Amniotic stem cell (primary cell): ENCODE data around the gene SRRM2.

Experiments used
- DNase-seq: peaks from one replicate; lab custom pipeline; 2025; lab: John Stamatoyannopoulos, UW

SRRM2 gene

DNA sequence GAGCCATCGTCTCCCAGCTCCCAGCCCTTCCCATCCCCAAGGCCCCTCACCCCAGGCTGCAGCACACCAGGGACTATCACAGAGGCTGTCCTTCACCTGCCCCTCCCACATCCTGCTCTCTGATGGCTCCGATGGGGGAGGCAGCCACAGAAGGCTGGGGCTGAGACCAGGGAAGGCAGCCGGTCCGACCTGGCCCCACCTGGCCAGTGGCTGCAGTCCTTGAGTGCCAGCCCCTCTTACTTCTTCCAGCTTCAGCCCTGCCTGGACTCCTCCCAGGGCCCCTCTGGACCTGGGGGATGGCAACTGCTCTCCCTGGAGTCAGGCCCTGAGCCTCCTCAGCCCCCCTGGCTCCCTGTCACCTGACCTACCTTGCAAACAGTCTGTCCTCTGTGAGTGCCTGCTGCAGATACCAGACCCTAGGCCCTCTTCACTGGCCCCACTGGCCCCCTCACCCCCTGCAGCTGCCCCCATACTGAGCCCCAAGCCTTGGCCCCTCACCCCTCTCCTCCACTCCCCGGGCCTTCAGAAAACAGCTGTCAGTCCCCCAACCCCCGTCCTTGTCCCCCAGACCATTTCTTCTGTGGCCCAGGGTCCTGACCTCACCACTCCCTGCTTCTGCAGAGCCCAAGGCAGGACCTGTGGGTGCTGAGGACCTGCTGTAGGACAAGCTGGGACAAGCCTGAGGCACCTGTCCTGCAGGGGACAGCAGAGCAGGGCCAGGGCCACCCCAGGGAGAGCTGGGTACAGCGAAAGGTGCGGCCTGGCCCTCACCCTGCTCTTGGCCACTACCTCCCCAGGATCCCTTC, 12.6 kb upstream of the SRRM2 start:
- DNase-seq, result no peak

- DNase-seq, result no peak
Measured at GRCh38 chr16:2740476-2740875, 12.0 kb upstream of the SRRM2 start.

DNA sequence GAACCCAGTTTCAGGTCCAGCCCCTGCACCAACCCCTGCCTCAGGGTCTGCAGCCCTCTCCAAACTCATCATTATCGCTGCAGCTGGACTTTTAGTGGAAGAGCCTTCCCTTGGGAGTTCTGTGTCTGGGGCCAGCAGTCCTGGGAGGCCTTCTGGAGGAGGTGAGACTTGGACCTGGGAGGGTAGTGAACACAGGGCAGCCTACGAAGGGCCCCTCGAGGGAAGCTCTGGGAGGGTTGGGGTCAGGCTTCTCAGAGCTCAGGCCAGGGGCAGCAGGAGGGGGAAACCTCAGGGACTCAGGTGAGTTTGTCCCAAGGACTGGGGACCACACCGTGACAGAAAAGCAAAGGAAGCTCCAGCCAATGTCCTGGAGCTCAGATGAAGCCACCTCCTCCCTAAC, 11.3 kb upstream of the SRRM2 start:
- no peak for DNase-seq

DNA sequence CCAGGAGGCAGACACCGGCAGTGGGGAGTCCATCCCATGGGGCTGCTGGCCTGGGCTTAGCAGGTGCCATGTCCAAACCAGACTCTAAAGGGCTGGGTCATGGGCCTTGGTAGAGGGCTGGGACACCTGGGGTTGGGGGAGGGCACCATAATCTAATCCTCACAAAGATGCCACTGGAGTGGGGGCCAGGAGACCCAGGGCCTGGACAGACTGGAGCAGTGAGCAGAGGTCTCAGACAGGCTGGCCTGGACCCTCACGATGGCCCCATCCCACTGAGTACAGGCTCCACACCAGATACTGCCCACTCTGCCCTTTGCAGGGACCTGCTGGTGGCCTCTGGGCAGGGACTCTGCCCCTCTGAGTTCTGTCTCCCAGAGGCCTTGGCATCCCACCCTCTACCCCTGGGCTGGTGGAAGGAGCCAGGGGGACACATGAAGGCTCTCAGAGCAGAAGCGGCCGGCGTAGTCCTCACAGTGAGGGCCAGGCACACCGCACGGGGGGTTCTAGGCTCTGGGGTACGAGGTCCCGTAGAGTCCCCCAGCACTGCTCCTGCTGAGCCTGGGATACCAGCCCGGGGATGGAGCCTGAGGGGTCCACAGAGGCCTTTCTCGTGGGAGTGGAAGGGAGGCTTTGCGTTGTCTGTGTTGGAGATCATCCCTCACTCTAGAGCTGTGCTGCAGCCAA, 10.0 kb upstream of the SRRM2 start:
- no peak for DNase-seq

DNA sequence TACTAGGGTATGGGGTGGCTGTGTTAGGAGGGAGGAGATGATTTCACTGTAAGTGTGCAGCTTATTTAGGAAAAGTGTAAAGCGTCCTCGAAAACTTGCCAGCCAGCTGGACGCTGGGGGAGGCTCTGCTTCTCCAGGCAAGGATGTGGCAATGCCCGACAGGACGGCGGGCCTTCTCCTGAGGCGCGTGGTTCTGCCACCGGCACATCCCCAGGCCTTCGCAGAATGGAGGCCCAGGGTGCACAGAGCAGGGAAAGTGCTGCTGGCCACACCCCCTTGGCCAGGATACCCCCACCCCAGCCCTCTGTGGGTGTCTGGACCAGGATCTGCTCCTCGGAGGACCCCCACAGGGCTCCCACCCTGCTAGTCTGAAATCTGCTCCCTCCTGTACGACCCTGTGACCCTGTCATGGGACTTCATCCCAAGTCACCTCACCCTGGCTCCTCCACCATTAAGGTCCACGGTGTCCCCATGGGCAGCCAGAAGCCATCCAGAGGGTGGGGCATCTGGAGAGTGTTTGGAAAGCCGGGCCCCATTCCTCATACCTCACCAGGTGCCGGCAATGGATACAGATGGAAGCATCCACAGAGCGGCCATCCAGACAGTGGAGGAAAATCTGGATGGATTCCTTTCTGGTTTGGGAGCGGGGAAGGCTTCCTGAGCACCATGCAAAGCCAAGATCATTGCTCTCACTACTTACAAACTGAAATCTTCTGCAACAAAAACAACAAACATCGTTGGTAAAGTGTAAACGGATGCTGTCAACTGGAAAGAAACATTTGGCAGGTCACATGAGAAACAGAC, 9.2 kb upstream of the SRRM2 start:
- DNase-seq, result no peak

GRCh38 chr16:2744711-2745110, 7.7 kb upstream of the SRRM2 start:
- DNase-seq, result no peak

DNA sequence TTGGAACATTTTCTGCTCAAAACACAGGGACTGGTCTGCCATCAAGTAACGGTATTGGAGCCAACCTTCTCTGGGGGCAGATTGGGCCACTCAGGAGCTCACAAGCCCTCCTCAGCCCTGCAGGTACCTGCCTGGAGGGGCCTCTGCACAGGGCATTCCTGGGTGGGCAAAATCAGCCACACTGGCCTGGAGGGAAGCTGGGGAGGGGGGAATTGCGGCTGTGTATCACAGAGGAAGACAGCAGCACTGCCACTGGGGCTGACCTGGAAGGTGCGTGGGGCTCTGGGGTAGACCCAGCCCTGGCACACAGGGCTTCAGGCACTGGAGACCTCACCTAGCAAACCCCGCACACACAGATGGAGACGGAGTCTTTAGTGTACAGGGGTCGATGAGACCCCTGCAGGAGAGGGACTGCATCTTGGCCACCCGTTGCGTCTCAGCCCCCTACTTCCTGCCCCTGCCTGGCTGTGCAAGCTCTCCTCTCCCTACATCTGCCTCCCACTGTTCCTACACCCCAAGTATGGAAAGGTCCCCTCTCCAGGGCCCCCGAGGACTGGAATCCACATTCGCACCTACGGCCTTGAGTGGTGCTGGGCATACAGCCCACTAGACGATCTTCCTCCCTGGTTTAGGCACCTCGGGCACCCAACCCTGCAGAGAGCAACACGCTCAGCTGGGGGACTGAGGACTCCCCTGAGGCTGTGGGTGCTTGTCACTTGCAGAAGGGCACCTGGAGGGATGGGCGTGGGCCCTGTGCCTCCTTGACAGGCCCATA, 7.1 kb upstream of the SRRM2 start:
- no peak for DNase-seq

DNA sequence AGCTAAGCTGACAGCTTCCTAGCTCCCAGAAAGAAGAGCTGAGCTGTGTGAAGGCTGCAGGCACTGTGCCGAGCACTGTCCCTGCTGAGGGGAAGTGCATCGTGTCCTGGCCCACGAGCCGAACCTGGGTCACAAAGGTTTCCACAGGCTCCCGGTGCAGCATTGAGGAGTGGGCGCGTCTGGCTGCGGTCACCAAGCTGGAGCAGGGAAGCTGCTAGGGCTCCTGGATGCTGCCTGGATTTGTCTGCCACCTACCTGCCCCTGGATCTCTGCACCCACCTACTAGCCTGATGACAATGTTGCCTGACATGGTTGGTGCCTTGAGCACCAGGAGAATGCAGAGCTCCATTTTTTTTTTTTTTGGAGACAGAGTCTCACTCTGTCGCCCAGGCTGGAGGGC, 6.5 kb upstream of the SRRM2 start:
- no peak for DNase-seq

DNA sequence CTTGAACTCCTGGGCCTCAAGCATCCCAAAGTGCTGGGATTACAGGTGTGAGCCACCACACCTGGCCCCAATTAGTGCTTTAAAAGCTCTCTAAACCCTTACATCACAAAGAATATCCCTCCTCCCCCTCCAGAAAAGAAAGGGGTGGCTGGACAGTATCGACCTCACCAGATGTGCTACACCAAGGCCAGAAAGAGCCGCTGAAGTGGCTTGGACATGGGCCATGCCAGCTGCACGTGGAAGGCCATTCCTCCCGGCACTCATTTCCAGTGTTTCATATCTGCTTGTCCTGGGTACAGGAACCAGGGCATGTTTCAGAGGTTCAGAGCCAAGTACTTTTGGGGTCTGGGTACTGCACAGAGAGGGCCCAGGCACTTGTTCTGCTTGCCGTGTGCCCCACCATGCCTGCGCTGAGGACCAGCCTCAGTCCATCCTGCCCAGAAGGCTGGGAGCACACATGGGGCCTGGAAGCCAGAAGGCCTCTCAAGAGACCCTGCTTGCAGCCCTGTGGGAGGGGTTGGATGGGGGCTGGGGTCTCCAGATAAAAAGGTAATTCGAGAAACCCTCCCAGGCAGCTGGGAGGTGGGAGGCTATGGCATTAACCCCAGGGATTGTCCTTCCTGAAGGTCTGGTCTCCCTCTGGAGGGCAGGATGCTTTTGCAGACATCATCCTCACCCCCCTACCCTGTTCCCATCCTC, 3.5 kb upstream of the SRRM2 start:
- no peak for DNase-seq

GRCh38 chr16:2749476-2749875, 3.0 kb upstream of the SRRM2 start:
- no peak for DNase-seq

- no peak for DNase-seq
Measured at GRCh38 chr16:2749936-2750335, 2.5 kb upstream of the SRRM2 start.

DNA sequence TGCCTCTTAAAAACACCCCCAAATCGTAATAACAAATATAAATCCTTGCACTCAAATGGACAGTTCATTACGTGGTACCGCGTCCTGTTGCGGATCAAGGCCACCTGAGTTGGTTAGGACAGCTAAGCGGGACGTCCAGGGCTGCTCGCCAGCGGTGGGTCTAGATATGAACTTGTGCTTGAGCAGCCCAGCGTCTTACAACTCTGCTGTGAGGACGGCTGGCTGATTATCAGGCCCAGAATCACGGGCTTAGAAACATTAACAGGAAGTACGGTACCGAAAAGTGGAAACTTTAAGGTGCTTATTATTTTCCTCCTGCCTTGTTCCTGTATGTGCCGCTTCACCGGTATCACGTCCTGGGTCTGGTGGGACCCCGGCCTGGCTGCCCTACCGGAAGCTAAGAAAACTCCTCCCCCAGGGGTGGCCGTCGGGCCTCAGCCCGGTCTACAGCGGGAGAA, 832 bp upstream of the SRRM2 start:
- no peak for DNase-seq

GRCh38 chr16:2752850-2753732, 653 bp downstream of the SRRM2 start:
- DNase-seq, result peak; percentile 47

DNA sequence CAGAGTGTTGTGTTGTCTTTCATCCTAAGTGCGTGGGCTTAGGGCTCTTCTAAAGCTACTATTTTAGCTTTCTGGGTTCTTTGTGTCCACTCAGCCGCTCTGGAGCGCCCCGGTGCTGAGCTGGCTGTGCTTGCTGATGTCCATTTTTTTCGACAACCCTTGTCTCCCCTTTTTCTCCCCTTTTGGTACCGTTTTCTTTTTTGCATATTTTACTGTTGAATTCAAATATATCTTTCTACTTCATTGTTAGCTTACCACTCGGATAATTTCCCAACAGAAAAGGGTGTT, 1.2 kb downstream of the SRRM2 start:
- peak; percentile 7 for DNase-seq

GRCh38 chr16:2755158-2755557, 2.7 kb downstream of the SRRM2 start:
- DNase-seq, result no peak

DNA sequence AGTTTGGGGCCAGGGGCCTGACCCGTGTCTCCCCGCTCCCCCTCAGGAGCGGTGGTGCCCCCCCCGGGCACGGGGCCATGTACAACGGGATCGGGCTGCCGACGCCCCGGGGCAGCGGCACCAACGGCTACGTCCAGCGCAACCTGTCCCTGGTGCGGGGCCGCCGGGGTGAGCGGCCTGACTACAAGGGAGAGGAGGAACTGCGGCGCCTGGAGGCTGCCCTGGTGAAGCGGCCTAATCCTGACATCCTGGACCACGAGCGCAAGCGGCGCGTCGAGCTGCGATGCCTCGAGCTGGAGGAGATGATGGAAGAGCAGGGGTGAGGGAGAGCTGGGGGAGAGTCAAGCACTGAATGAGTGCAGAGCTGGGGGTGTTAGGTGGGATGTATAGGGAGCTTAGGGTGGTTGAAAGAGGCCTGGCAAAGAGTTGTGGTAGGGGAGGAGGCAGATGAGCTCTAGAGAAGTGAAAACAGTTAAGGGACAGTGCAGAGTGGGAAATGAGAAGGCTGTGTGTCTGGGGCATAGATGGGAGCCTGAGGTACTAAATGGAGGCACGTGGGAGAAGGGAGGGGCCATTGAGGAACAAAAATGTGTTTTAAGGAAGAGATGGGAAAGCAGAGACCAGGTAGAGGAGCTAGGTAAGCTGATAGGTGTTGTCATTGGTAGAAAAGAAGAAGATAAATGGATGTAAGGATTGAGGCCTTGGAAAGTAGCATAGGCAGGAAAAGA, 4.0 kb downstream of the SRRM2 start:
- DNase-seq, result no peak

DNA sequence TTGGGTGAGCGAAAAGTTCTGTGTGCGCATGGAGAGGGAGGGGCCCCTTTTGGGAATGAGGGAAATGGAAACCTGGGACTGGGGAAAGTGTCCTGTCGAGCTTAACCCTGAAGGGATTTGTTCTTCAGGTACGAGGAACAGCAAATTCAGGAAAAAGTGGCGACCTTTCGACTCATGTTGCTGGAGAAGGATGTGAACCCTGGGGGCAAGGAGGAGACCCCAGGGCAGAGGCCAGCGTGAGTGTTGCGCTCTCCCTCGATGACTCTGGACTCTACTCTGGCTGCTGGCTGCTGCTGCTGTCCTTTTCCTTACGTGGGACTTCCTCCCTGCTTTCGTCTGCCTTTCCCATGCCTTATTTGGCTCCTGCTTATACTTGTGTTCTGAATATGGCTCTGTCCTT, 4.9 kb downstream of the SRRM2 start:
- no peak for DNase-seq

DNA sequence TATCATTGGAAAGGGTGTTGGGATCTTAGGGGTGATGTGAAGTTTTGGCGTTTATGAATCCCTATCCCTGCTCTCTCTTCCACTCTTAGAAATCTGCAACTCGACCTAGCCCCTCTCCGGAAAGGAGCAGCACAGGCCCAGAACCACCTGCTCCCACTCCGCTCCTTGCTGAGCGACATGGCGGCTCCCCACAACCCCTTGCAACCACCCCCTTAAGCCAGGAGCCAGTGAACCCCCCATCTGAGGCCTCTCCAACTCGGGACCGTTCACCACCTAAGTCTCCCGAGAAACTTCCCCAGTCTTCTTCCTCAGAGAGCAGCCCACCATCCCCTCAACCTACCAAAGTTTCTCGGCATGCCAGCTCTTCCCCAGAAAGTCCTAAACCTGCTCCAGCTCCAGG, 9.0 kb downstream of the SRRM2 start:
- no peak for DNase-seq

- no peak for DNase-seq
Measured at GRCh38 chr16:2761886-2762583, 9.6 kb downstream of the SRRM2 start.
